HG03025 (cell line): ENCODE measurements around the gene MRNIP.

Experiments used
- ATAC-seq: cut with Tn5 transposase; IDR thresholded peaks from one replicate; pipeline ENCODE4 v1.9.1; 2021; ENCODE audit warnings: mild to moderate bottlenecking, moderate library complexity; ENCODE audit not compliant: unreplicated experiment, low FRiP score

The MRNIP gene

DNA sequence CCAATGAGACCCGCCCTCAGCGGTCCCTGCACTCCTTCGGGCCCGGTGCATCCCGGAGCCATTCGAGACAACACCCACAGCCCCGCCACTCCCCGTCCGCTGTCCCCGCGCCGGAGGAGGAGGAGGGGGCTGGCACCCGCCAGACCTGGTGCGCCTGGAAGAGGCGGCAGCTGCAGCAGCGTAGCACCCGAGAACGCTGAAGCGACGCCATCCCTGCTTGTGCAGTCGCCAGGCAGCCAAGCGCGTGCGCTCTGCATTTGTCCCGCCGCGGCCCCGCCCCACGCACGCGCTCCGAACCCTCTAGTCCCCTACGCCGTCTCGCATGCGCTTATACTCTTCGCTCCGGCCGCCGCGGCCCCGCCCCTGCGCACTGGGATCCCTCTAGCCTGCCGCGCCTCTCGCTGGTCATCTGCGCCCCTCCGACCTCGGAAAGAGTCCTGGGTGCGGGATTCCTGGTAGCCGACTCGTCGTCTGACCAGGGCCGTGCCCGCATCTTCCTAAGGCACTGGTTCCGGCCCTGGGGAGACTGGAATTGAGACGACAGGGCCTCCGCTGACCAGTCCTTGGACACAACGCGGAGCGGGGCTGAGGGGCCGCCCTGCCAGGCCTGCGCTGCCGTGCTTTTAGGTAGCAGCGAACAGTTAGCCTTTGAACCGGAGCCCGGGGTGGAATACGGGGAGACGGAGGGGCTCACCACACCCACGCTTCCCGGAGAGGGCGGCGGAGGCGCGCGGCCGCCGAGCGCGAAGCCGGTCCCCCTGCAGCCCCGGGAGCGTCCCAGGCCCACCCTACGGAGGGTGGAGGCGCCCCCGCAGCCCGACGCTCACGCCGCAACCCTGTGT is at the start of gene MRNIP:
Gene MRNIP, minus strand, starts transcription at position 232 of the 842 bp plus-strand sequence. Its CDS starts 21 bp downstream, at position 211.
- ATAC-seq, result peak; percentile 95

DNA sequence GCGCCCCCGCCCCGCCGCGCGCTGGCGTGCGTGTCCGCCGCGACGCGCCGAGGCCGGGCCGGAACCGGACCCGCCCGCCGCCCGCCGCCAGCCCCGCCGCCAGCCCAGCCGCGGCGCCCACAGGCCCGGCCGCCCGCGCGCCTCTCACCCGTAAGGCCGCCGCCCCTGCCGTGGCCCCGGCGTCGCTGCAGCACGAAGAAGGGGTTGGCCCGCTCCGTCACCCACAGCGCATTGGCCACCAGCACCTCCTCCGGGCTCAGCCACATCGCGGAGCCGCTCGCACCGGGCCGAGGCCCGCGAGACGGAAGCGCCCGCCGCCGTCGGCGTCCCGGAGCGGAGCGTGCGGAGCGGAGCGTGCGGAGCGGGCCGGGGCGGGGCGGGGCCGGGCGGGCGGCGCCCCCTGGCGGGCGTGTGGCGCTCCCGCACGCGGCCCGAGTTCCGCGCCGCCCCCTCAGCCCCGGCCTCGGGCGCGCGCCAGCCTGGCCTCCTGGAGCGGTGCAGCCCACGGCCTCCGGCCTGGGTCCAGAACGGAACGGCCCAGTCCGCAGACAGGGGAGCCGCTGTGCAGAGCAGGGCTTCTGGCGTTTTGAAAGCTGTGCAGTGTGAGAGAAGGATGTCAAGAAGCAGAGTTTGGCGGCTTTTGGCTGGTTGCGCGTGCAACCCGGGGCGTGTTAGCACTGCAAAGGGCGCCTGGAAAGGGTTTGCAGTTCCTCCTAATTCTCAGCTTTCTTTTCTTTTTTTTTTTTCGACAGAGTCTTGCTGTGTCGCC is 49.1 kb upstream of the MRNIP start, which contains the start of gene TBC1D9B:
Gene TBC1D9B, minus strand, starts transcription at position 342 of the 769 bp plus-strand sequence. Its CDS starts 76 bp downstream, at position 266.
- ATAC-seq, result peak; percentile 86

DNA sequence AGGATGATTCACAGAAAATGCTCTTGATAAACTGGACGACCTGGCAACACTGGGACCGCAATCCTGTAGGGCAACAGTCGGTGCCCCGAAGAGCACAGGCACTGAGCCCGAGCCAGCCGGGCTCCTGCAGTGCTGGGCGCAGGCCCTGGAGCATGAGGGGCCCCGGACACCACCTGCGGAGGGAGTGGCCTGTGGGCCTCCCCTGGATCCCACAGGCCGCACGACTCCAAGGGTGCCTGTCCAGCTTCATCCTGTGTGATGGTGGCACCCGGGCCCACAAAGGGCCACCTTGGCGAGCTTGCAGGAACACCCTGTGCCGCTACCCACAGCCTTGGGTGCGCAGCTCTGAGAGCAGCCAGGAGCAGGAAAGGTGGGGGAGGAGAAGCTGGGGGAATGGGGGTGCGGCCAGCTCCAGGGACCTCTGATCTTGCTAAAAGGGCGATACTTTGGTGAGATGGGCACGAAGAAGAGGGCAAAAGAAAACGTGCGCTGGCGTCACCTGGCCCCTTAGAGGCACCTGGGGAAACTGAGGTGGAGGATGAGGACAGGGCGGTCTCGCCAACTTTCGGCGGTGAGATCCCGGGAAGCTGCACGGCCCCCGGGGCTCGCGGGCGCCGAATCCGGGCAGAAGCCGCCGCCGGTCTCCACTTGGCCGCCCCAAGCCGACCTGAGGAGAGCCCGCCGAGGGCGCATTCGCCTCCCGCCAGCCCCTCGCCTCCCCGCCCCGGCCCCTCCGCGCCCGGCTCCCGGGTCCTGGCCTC is 48.4 kb upstream of the MRNIP start:
- peak; percentile 22 for ATAC-seq

DNA sequence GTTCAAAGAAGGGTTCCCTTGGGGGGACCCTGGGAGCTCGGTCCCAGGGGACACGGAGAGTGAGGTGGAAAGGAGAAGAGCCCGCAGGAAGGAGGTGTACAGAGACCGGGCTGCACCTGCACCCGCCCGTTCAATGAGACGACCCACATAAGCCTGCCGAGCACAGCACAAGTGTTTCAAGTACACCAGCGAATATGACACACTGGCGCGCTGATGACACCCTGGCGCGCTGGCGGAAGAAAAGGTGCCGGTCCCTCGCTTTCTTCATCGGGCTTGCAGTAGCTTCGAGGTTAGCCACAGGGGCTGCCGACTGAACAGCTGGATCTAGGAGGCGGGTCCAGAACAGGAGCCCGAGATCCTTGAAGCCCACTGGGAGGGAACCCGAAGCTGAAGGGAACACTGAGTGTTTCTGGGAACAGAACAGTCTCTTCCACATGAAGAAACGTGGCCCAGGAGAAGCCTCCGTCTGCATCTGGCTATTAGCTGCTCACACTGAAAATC is 47.7 kb upstream of the MRNIP start:
- ATAC-seq, result no peak

GRCh38 chr5:179905161-179905560 is 46.5 kb upstream of the MRNIP start:
- no peak for ATAC-seq

DNA sequence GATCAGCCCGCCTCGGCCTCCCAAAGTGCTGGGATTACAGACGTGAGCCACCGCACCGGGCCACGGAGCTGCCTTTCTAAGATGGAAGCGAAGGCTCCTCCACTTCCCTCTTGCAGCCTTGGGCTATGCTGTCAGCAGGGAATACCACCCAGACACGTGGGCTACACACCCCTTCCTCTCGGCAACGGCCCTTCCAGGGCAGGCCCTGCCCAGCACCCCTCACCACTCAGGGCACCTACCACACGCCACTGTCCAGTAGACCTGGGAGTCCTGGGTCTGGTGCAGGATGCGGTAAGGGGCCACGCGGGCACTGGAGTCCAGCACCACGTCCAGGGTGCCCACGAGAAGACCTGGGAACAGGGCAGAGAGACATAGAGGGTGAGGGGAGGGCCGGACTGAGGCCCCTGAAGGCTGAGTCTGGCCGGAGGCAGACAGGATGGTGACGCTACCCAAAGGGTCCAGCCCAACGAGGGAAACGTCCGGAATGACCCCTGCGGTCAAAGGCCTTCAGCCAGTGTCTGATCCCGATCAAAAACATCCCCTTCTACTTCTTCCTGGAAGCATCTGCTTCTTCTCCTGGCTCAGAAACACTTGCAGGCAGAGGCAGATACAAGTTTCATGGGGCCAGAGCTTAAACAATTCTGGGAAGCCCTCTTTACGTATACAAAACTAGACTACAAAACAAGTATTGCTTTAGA is 46.0 kb upstream of the MRNIP start:
- ATAC-seq, result no peak

- ATAC-seq, result no peak
Measured at GRCh38 chr5:179902763-179903158, 44.1 kb upstream of the MRNIP start.

GRCh38 chr5:179901915-179902762 is 43.5 kb upstream of the MRNIP start:
- no peak for ATAC-seq

DNA sequence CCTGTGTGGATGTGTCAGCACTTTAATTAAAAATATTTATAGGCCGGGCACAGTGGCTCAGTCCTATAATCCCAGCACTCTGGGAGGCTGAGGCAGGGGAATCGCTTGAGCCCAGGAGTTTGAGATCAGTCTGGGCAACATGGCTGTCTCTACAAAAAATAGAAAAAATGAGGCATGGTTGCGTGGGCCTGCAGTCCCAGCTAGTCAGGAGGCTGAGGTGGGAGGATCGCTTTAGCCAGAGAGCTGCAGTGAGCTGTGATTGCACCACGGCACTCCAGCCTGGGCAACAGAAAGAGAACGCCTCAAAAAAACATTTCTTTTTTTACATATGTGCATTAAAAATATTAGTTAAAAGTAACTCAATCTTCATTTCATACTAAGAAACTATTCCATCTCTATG is 42.8 kb upstream of the MRNIP start:
- no peak for ATAC-seq

- no peak for ATAC-seq
Measured at GRCh38 chr5:179900711-179901110, 42.1 kb upstream of the MRNIP start.

- no peak for ATAC-seq
Measured at GRCh38 chr5:179900206-179900605, 41.6 kb upstream of the MRNIP start.

GRCh38 chr5:179895861-179896260 is 37.2 kb upstream of the MRNIP start:
- no peak for ATAC-seq

- ATAC-seq, result no peak
Measured at GRCh38 chr5:179893958-179894895, 35.6 kb upstream of the MRNIP start.

- ATAC-seq, result no peak
Measured at GRCh38 chr5:179893076-179893957, 34.7 kb upstream of the MRNIP start.

DNA sequence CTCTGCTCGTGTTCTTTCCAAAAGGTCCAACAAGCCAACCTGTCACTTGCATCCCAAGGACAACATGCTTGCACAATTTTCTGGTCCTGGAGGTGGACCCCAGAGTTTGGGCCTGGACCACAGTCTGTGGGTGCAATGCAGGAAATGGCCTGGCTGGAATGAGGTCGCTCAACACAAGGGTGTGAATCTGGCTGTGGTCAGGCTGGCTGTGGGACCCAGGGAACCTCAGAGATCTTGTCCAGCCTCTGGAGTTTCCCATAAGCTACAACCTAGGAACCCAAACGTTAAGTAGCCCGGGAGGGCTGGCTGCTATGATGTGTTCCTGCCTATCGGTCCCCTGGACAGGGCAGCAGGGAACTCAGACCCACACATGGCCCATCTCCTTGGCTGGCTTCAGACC is 33.6 kb upstream of the MRNIP start:
- ATAC-seq, result no peak

DNA sequence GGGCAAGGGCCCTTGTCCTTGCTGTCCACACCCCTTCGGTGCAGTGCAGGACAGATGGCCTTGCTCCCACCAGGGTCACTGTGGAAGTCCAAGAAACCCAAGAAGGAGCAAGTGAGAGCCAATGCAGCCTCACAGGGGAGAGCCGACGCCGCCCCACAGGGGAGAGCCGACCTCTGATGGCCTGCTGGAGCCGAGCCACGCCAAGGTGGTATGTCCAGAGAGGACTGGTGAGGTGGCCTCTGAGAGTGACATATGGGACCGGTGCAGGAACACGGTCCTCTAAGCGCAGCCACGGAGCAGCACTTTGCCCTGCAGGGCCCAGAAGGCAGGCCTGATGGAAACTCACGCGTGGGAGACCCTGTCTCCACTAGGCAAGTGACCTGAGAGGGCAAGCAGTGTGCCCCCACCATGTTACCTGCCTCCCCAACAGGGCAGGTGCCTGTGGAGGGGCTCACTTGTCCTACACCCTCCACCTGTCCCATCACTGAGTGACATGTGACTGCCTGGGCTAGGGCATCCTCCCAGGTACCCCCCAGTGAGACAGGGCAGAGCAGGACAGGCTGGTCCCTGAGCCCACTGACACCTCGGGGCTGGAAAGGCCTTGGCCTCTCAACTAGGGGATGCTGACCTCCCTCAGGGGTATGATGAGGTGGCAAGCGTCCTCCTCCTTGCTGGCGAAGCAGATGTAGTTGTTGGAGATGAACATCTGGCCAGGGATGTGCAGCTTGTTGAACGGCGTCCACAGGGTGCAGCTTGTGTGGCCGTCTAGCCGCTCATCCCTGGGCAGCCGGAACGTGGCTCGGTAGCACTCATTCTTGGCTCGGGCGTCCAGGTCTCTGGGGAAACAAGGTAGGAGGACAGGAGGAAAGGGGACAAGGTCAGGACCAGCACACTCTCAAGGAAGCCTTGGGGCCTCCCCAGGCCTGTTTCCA is 32.4 kb upstream of the MRNIP start:
- no peak for ATAC-seq
